Endothelial cell of umbilical vein (primary cell): Measurements from ENCODE around the gene HES1.

Experiments
- CTCF ChIP-seq, 2 donors: IDR thresholded peaks; 1 replicate in 1 of 2; 2 replicates in 1 of 2; pipeline ENCODE4 v1.5.1; 2011; ENCODE audit warnings: low read length in 2 of 2, mild to moderate bottlenecking in 2 of 2, moderate library complexity in 2 of 2, control low read depth in 1 of 2, inconsistent platforms in 1 of 2, low read depth in 1 of 2; ENCODE audit not compliant: insufficient read depth in 1 of 2; ENCODE audit errors: extremely low read depth in 1 of 2
- MAX ChIP-seq: IDR thresholded peaks from 2 replicates; pipeline ENCODE4 v1.6.1; 2011; ENCODE audit not compliant: insufficient read depth, insufficient read length
- MYC ChIP-seq: IDR thresholded peaks from one replicate; pipeline ENCODE4 v1.6.1; 2011; ENCODE audit warnings: mild to moderate bottlenecking, low read depth, low read length

- TF ChIP-seq CTCF (IDR thresholded peaks at IDR 0.05; ENCODE audit: extremely low read depth in 1 of 2, insufficient read depth in 1 of 2, low read depth in 1 of 2, low read length in 2 of 2) (no peak), MYC (no peak), MAX (no peak)
Observed at GRCh38 chr3:194128202-194128918, 7.6 kb upstream of the HES1 start.
